ENCODE results near the gene PLCB1. TPM values are rescaled to one million over a fixed set of nuclear protein-coding genes. Genes with fewer than 3 reads are reported as not detected.

The PLCB1 gene
- total RNA-seq, 1 experiment from 2014 or later, result 6.0 TPM

GRCh38 chr20:8213831-8214587 lies 81.9 kb downstream of the PLCB1 start:
- intact Hi-C loops (cut with micrococcal nuclease; ENCODE audit: unreplicated experiment), result no loop called here
- Mint-ChIP-seq H3K4me1 (ENCODE audit: low read depth, unreplicated experiment) (no peaks in the 10 kb centered on the region), H3K4me3 (ENCODE audit: low read depth, unreplicated experiment) (no peak overlapping the region), H3K36me3 (ENCODE audit: insufficient read depth, unreplicated experiment) (no peaks in the 10 kb centered on the region), H3K9me3 (ENCODE audit: low read depth, unreplicated experiment) (no peaks in the 10 kb centered on the region), H3K27ac (ENCODE audit: unreplicated experiment) (no peak overlapping the region), H3K27me3 (ENCODE audit: unreplicated experiment) (peaks cover 21% of the 10 kb centered on the region)
- CTCF ChIA-PET, result no interaction called here
- BruUV-seq (replicated peaks), result no TSS peak
- TF ChIP-seq CTCF (IDR thresholded peaks at IDR 0.05; ENCODE audit: unreplicated experiment), result no peak
- no peak for DNase-seq

GRCh38 chr20:8215361-8215781 lies 83.3 kb downstream of the PLCB1 start:
- intact Hi-C loops (cut with micrococcal nuclease; ENCODE audit: unreplicated experiment), result no loop called here
- H3K36me3 Mint-ChIP-seq (ENCODE audit: insufficient read depth, unreplicated experiment), result no peaks in the 10 kb centered on the region
- CTCF ChIA-PET, result no interaction called here

GRCh38 chr20:8216375-8217200 lies 84.5 kb downstream of the PLCB1 start:
- DNase-seq, result no peak
- no peak for TF ChIP-seq CTCF (IDR thresholded peaks at IDR 0.05; ENCODE audit: unreplicated experiment)
- Mint-ChIP-seq H3K36me3 (ENCODE audit: insufficient read depth, unreplicated experiment) (no peaks in the 10 kb centered on the region), H3K27me3 (ENCODE audit: unreplicated experiment) (peaks cover 21% of the 10 kb centered on the region), H3K9me3 (ENCODE audit: low read depth, unreplicated experiment) (no peaks in the 10 kb centered on the region), H3K4me3 (ENCODE audit: low read depth, unreplicated experiment) (no peak overlapping the region), H3K4me1 (ENCODE audit: low read depth, unreplicated experiment) (no peaks in the 10 kb centered on the region), H3K27ac (ENCODE audit: unreplicated experiment) (no peak overlapping the region)
- CTCF ChIA-PET, result no interaction called here
- intact Hi-C loops (cut with micrococcal nuclease; ENCODE audit: unreplicated experiment), result no loop called here
- no TSS peak for BruUV-seq (replicated peaks)

More at GRCh38 chr20:8215361-8215781, 83.3 kb downstream of the PLCB1 start:
- Mint-ChIP-seq H3K4me1 (ENCODE audit: low read depth, unreplicated experiment) (no peaks in the 10 kb centered on the region), H3K27me3 (ENCODE audit: unreplicated experiment) (peaks cover 21% of the 10 kb centered on the region), H3K9me3 (ENCODE audit: low read depth, unreplicated experiment) (no peaks in the 10 kb centered on the region), H3K27ac (ENCODE audit: unreplicated experiment) (no peak overlapping the region), H3K4me3 (ENCODE audit: low read depth, unreplicated experiment) (no peak overlapping the region)
- DNase-seq, result no peak
- TF ChIP-seq CTCF (IDR thresholded peaks at IDR 0.05; ENCODE audit: unreplicated experiment), result no peak
- BruUV-seq (replicated peaks), result no TSS peak

GRCh38 chr20:8218861-8219260 lies 86.8 kb downstream of the PLCB1 start:
- Mint-ChIP-seq H3K4me3 (ENCODE audit: low read depth, unreplicated experiment) (no peak overlapping the region), H3K4me1 (ENCODE audit: low read depth, unreplicated experiment) (no peaks in the 10 kb centered on the region), H3K9me3 (ENCODE audit: low read depth, unreplicated experiment) (no peaks in the 10 kb centered on the region), H3K36me3 (ENCODE audit: insufficient read depth, unreplicated experiment) (no peaks in the 10 kb centered on the region), H3K27ac (ENCODE audit: unreplicated experiment) (no peak overlapping the region), H3K27me3 (ENCODE audit: unreplicated experiment) (peaks cover 21% of the 10 kb centered on the region)
- no peak for TF ChIP-seq CTCF (IDR thresholded peaks at IDR 0.05; ENCODE audit: unreplicated experiment)
- no peak for DNase-seq
- intact Hi-C loops (cut with micrococcal nuclease; ENCODE audit: unreplicated experiment), result no loop called here
- CTCF ChIA-PET, result no interaction called here
- BruUV-seq (replicated peaks), result no TSS peak

Data from Calu3 (cell line).